ENCODE results near the gene PRRC2C.

GRCh38 chr1:171640225-171640624 lies 154.9 kb downstream of the PRRC2C start:
- TF ChIP-seq CTCF (IDR thresholded peaks at IDR 0.05) (no peak), POLR2A (IDR thresholded peaks at IDR 0.05) (no peak)

Measured in vagina (tissue), 2 donors.